LNCAP (cell line): ENCODE data around the gene TRAF3.

Source experiments
- TF ChIP-seq, protein P1 (sequence below): fragments of 450-650 bp; IDR thresholded peaks from 2 replicates; pipeline ENCODE4 v1.5.1; 2017; ENCODE audit warnings: mild to moderate bottlenecking

Gene TRAF3

DNA sequence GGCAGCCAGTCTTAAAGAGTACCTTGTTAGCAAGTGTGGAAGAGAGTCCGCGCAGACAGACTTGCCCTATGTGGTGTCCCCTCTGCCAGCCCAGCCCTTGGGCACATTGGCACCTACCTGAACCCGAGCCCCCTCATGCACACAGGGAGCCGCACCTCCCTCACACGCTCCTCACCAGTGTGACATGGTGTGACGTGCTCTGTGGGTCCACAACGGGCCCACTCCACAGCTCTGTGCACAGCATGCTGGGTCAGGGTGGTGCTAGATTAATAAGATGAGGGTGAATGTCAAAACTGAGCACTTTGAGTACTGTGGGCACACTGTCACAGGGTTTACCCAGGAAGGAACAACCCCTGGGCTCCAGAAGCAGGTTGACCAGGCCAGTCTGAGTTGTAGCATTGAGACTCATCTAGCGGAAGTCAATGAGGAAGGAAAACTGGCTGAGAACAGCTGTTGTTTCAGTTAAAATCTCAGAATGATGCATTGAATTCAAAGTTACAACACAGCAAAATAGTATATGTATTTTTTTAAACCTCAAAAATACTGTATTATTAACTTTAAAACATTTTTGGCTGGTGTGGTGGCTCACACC lies 91.8 kb downstream of the TRAF3 start:
- TF ChIP-seq, protein P1, sequence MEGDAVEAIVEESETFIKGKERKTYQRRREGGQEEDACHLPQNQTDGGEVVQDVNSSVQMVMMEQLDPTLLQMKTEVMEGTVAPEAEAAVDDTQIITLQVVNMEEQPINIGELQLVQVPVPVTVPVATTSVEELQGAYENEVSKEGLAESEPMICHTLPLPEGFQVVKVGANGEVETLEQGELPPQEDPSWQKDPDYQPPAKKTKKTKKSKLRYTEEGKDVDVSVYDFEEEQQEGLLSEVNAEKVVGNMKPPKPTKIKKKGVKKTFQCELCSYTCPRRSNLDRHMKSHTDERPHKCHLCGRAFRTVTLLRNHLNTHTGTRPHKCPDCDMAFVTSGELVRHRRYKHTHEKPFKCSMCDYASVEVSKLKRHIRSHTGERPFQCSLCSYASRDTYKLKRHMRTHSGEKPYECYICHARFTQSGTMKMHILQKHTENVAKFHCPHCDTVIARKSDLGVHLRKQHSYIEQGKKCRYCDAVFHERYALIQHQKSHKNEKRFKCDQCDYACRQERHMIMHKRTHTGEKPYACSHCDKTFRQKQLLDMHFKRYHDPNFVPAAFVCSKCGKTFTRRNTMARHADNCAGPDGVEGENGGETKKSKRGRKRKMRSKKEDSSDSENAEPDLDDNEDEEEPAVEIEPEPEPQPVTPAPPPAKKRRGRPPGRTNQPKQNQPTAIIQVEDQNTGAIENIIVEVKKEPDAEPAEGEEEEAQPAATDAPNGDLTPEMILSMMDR = no peak

DNA sequence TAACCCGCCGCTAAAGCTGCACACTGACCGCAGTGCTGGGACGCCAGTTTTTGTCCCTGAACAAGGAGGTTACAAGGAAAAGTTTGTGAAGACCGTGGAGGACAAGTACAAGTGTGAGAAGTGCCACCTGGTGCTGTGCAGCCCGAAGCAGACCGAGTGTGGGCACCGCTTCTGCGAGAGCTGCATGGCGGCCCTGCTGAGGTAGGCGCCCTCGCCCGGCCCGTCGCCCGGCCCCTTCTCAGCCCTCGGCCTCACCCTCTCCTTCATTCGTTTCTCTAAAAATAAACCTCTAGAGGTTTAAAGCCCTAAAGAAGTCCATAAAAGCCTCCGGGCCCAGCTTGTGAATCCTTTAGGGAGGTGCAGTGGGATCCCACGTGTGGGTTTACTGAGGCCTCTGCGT lies 93.0 kb downstream of the TRAF3 start:
- TF ChIP-seq, protein P1 = no peak

DNA sequence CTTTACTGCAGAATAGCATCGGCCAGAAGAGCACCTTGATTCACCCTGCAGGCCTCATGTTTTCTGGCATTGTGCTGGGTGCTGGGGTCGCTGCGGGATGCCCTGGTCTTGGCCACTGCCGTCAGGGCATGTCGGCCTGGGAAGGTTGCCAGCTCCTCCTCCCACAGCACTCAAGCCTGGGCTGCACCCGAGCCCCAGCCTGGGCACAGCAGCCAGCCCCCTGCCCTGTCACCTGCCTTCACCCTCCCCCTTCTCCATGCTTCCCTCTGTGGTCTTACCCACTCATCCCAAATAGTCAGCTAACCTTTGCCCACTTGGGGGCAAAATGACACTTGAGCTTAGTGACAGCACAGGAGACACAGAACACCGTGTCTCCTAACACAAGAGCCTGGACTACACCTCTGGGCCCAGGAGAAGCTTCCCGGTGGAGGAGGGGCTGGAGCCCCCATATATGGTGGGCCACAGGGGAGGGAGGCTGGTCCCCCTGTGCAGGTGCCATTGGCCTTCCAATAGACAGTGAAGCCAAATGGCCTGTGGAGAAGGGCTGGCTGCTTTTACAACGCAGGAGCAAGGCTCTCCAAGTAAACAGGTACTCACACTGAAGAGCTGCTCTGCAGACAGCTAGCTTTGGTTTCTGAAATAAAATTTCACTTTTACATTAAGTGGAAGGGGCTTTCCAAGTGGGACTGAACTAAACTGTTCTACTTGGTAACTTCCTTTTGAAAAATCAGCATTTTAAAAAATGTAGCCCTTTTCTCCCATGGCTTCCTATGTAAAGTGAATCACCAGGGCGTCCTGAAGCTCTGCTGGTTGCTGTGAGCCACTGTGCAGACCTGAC lies 94.0 kb downstream of the TRAF3 start:
- TF ChIP-seq, protein P1 = no peak

DNA sequence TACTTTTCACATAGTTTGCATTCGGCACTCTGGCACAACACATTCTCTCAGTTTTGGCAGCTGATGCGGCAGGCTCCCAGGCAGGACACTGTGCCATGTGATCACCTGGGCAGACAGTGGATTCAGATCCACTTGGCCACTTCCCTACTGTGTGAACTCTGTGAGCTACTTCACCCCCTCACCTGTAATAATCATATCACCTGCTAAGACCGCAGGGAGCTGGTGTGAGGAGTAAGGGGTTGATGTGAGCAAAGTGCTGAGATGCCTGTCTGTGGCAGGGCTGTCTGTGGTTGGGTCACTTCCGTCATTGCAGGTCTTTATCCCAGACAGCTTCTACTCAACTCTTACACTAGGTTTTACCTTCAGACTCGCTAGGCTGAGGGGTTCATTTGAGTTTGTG lies 94.8 kb downstream of the TRAF3 start:
- TF ChIP-seq, protein P1 = no peak

DNA sequence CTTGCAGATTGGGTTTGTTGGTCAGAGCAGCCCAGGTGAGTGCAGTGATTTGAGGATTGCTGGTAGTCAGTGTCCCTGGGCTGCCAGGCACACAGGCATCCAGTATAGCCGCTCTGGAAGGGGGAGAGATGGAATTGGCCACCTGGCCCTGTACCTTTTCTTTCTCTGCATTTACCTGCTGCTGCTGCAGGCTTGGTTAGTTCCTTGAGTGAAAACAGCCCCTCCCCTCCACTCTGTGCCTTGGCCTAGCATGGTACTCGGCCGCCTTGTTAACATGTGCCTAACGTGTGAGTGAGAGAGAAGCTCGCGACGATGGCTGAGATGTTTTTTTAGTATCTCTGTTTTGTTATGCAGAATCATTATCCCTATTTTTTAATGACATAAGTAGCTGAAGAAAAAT lies 95.9 kb downstream of the TRAF3 start:
- TF ChIP-seq, protein P1 = no peak

DNA sequence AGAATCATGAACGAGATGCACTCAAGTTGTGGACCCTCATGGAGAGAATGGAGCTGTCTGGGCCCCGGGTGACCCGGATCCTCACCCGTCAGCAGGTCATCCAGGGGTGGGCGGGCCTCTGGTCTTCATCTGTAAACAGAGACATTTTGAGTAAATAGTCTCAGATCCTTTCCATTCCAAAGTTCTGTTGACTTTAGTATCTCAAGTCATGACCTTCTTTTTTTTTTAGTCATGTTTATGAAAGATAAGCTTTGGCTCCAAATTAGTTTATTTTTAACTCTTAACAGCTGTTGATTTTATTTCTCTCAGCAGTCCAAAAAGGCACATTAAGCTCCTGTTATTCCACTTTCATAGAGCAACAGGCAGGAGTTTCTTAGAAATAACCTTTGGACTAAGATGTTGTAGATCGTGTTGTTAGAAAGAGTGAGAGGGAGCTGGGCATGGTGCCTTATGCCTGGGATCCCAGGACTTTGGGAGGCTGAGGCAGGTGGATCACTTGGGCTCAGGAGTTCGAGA lies 96.4 kb downstream of the TRAF3 start:
- TF ChIP-seq, protein P1 = no peak

DNA sequence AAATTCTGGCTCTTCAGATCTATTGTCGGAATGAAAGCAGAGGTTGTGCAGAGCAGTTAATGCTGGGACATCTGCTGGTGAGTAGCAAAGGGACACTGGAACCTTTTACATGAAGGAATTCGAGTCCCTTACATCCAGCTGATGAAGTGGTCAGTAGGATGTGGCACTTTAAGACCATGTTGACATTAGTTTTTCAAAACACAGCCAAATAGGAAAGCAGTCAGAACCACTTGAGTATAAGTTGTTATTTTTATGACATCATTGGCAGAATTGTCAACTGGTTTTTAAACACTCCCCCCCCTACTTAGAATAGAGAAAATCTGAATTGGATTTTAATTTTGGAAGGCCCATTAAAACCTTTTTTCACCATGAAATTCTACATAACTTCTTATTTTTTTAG lies 98.4 kb downstream of the TRAF3 start:
- TF ChIP-seq, protein P1 = no peak
